ENCODE data around the gene RAD18. TPM values are rescaled to one million over a fixed set of nuclear protein-coding genes. Genes with fewer than 3 reads are reported as not detected.

RAD18 gene
- total and polyA plus RNA-seq, 2 donors (not counting 1 experiment from before 2014, with no cell fraction given), result 4.8 to 21.3 TPM

DNA sequence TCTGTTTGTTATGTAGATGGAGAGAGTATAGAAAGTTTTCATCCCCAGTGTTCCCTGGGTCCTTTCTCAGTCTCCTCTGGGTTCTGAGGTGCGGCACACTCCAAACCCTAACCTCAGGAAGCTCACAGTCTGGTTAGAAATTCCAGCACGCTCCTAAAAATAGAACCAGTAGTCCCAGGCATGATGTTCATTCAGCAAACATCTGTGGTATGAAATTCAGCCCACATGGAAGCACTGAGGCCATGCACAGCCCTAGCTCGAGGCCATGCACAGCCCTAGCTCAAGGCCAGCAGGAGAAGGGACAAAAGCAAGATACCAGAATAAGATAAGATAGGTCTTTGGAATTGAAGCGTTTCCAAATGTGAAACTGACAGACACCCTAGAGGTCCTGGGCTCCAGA is 111.6 kb downstream of the RAD18 start:
- no peaks in the 10 kb centered on the region for H3K27me3 Mint-ChIP-seq
- DNase-seq (no peak), ATAC-seq (ENCODE audit: low read depth) (no peak)
- no peak overlapping the region for H3K9ac ChIP-seq (ENCODE audit: low read length)
- 100% methylated on average over 3 of the region's 4 CpGs for WGBS (ENCODE audit: insufficient coverage)
- no peaks in the 10 kb centered on the region for H3K27me3 ChIP-seq (replicated peaks in 1 of 4; ENCODE audit: control extremely low read depth in 1 of 4, control insufficient read depth in 3 of 4, insufficient read depth in 4 of 4, low read length in 3 of 4)
- H2AFZ ChIP-seq (ENCODE audit: insufficient read depth, low read depth, low read length, poor library complexity, severe bottlenecking), result no peak overlapping the region
- no peaks in the 10 kb centered on the region for H4K20me1 ChIP-seq (ENCODE audit: control insufficient read depth, insufficient read depth, low read length, poor library complexity, severe bottlenecking)
- H3K36me3 ChIP-seq (replicated peaks in 1 of 2; ENCODE audit: control extremely low read depth in 1 of 2, control insufficient read depth in 1 of 2, extremely low read depth in 1 of 2, insufficient read depth in 2 of 2, low read length in 1 of 2), result no peaks in the 10 kb centered on the region
- no peaks in the 10 kb centered on the region for H3K4me1 ChIP-seq (ENCODE audit: control insufficient read depth in 2 of 2, insufficient read depth in 2 of 2, low read length in 2 of 2)
- no peak overlapping the region for H3K4me2 ChIP-seq (replicated peaks; ENCODE audit: low read depth, low read length, poor library complexity, severe bottlenecking)
- no peaks in the 10 kb centered on the region for H3K79me2 ChIP-seq (ENCODE audit: control insufficient read depth, insufficient read depth, low read length)
- H3K9me3 Mint-ChIP-seq (ENCODE audit: insufficient read depth), result no peaks in the 10 kb centered on the region
- H3K4me1 Mint-ChIP-seq, result no peaks in the 10 kb centered on the region
- no peaks in the 10 kb centered on the region for H3K9me3 ChIP-seq (ENCODE audit: control extremely low read depth in 1 of 3, control insufficient read depth in 2 of 3, insufficient read depth in 1 of 3, low read length in 2 of 3)
- no peak overlapping the region for H3K27ac Mint-ChIP-seq
- POLR2A ChIA-PET, result no interaction called here
- H3K27ac ChIP-seq (ENCODE audit: low read length in 2 of 2), result no peak overlapping the region
- CTCF ChIA-PET, result no interaction called here
- H3K4me3 ChIP-seq (ENCODE audit: control extremely low read depth in 1 of 5, extremely low read depth in 1 of 5, insufficient read depth in 1 of 5, low read depth in 2 of 5, low read length in 4 of 5), result no peak overlapping the region
- H3K4me3 Mint-ChIP-seq, result no peak overlapping the region
- TF ChIP-seq, protein P1, sequence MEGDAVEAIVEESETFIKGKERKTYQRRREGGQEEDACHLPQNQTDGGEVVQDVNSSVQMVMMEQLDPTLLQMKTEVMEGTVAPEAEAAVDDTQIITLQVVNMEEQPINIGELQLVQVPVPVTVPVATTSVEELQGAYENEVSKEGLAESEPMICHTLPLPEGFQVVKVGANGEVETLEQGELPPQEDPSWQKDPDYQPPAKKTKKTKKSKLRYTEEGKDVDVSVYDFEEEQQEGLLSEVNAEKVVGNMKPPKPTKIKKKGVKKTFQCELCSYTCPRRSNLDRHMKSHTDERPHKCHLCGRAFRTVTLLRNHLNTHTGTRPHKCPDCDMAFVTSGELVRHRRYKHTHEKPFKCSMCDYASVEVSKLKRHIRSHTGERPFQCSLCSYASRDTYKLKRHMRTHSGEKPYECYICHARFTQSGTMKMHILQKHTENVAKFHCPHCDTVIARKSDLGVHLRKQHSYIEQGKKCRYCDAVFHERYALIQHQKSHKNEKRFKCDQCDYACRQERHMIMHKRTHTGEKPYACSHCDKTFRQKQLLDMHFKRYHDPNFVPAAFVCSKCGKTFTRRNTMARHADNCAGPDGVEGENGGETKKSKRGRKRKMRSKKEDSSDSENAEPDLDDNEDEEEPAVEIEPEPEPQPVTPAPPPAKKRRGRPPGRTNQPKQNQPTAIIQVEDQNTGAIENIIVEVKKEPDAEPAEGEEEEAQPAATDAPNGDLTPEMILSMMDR (IDR thresholded peaks at IDR 0.05), result no peak
- no peak for TF ChIP-seq EZH2 (IDR thresholded peaks at IDR 0.05; ENCODE audit: borderline replicate concordance, insufficient read depth, low read depth, low read length, poor library complexity, severe bottlenecking)
- intact Hi-C loops (cut with micrococcal nuclease), result no loop called here

DNA sequence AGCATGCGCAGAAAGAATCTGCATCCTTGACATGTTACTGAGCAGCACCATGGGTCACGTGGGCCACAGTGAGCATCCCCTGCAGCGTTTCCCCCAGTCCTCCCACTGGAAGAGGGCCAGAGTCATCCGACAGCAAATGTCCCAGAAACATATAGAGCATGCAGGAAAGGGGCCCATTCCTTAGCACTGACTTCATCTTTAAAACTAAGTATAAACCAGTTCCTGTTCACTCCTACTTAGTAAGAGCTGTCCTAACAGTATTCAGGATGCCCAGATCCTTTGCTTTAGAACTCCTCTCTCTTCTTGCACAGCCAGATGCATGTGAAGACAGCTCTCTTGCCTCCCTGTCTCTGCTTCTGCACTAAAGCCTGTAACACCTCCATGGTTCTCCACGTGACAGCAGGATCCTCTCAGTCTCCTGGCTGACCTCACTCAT is 114.6 kb downstream of the RAD18 start:
- Histone ChIP-seq H4K20me1 (ENCODE audit: control insufficient read depth, insufficient read depth, low read length, poor library complexity, severe bottlenecking) (no peaks in the 10 kb centered on the region), H3K79me2 (ENCODE audit: control insufficient read depth, insufficient read depth, low read length) (no peaks in the 10 kb centered on the region), H3K27me3 (replicated peaks in 1 of 4; ENCODE audit: control extremely low read depth in 1 of 4, control insufficient read depth in 3 of 4, insufficient read depth in 4 of 4, low read length in 3 of 4) (no peaks in the 10 kb centered on the region), H3K36me3 (replicated peaks in 1 of 2; ENCODE audit: control extremely low read depth in 1 of 2, control insufficient read depth in 1 of 2, extremely low read depth in 1 of 2, insufficient read depth in 2 of 2, low read length in 1 of 2) (no peaks in the 10 kb centered on the region), H3K9me3 (ENCODE audit: control extremely low read depth in 1 of 3, control insufficient read depth in 2 of 3, insufficient read depth in 1 of 3, low read length in 2 of 3) (no peaks in the 10 kb centered on the region), H3K4me1 (ENCODE audit: control insufficient read depth in 2 of 2, insufficient read depth in 2 of 2, low read length in 2 of 2) (no peaks in the 10 kb centered on the region), H3K9ac (ENCODE audit: low read length) (no peak overlapping the region), H3K4me3 (ENCODE audit: control extremely low read depth in 1 of 5, extremely low read depth in 1 of 5, insufficient read depth in 1 of 5, low read depth in 2 of 5, low read length in 4 of 5) (no peak overlapping the region), H3K4me2 (replicated peaks; ENCODE audit: low read depth, low read length, poor library complexity, severe bottlenecking) (no peak overlapping the region), H2AFZ (ENCODE audit: insufficient read depth, low read depth, low read length, poor library complexity, severe bottlenecking) (no peak overlapping the region), H3K27ac (ENCODE audit: low read length in 2 of 2) (no peak overlapping the region)
- Mint-ChIP-seq H3K27me3 (no peaks in the 10 kb centered on the region), H3K27ac (no peak overlapping the region), H3K4me1 (no peaks in the 10 kb centered on the region), H3K9me3 (ENCODE audit: insufficient read depth) (no peaks in the 10 kb centered on the region), H3K4me3 (no peak overlapping the region)
- TF ChIP-seq EZH2 (IDR thresholded peaks at IDR 0.05; ENCODE audit: borderline replicate concordance, insufficient read depth, low read depth, low read length, poor library complexity, severe bottlenecking), result no peak
- TF ChIP-seq, protein P1 (IDR thresholded peaks at IDR 0.05), result no peak
- ATAC-seq (ENCODE audit: low read depth) (no peak), DNase-seq (no peak)
- CTCF ChIA-PET, result no interaction called here
- POLR2A ChIA-PET, result no interaction called here
- intact Hi-C loops (cut with micrococcal nuclease), result no loop called here
- WGBS (ENCODE audit: insufficient coverage), result 94% methylated on average over 5 of the region's 5 CpGs
